CD4-positive, alpha-beta T cell (primary cell): ENCODE data around the gene ZDBF2. TPM values are rescaled to one million over a fixed set of nuclear protein-coding genes. Genes with fewer than 3 reads are reported as not detected.

Experiments
- ATAC-seq: fragments of 200-7000 bp; cut with Tn5 transposase; one replicate; pipeline ENCODE4 v1.10.0; 2022; ENCODE audit warnings: mild to moderate bottlenecking; ENCODE audit not compliant: poor library complexity
- CTCF ChIA-PET: fragments of 350-600 bp; sonication (Branson Sonifier 250); formaldehyde crosslinking; loops from one replicate; lab custom pipeline; 2021; ENCODE audit warnings: antibody characterized with exemption, inconsistent platforms; lab: Charles Lee
- POLR2A ChIA-PET: fragments of 350-600 bp; sonication (Branson Sonifier 250); formaldehyde crosslinking; loops from one replicate; lab custom pipeline; 2021; ENCODE audit warnings: antibody characterized with exemption, inconsistent platforms; lab: Charles Lee
- DNase-seq, 14 experiments: peaks; one replicate each; pipeline ENCODE4 v3.0.0-alpha.2; 2013 to 2020; ENCODE audit warnings: mixed read lengths in 2 of 14
- H3K27ac ChIP-seq, 2 donors: one replicate each; pipeline versions ENCODE4 v1.5.1 to v1.7.0; 2013; ENCODE audit warnings: low read length in 2 of 2, low read depth in 1 of 2, mild to moderate bottlenecking in 1 of 2
- H3K27me3 ChIP-seq, 2 experiments: 1 replicate in 1 of 2; 2 replicates in 1 of 2; pipeline versions ENCODE4 v1.6.1 to v1.7.0; 2013; ENCODE audit warnings: low read length in 2 of 2, control low read depth in 1 of 2, mild to moderate bottlenecking in 1 of 2, moderate library complexity in 1 of 2; ENCODE audit not compliant: insufficient read depth in 2 of 2, control insufficient read depth in 1 of 2
- H3K36me3 ChIP-seq: one replicate; pipeline ENCODE4 v1.6.1; 2013; ENCODE audit warnings: low read length, control low read depth; ENCODE audit not compliant: insufficient read depth
- H3K4me1 ChIP-seq: one replicate; pipeline ENCODE4 v1.6.1; 2013; ENCODE audit warnings: low read length, control low read depth; ENCODE audit not compliant: insufficient read depth
- H3K4me3 ChIP-seq: one replicate; pipeline ENCODE4 v1.5.1; 2013; ENCODE audit warnings: mild to moderate bottlenecking, low read length, moderate library complexity
- H3K9me3 ChIP-seq, 2 experiments: 1 replicate in 1 of 2; 2 replicates in 1 of 2; pipeline versions ENCODE4 v1.6.1 to v1.7.0; 2013; ENCODE audit warnings: low read length in 2 of 2, mild to moderate bottlenecking in 2 of 2, control low read depth in 1 of 2, moderate library complexity in 1 of 2; ENCODE audit not compliant: control insufficient read depth in 1 of 2, insufficient read depth in 1 of 2
- H3K27ac Mint-ChIP-seq: one replicate; pipeline ENCODE4 v1.8.0; 2020; ENCODE audit warnings: mixed read lengths
- H3K27me3 Mint-ChIP-seq: one replicate; pipeline ENCODE4 v1.8.0; 2021; ENCODE audit warnings: mixed read lengths
- H3K36me3 Mint-ChIP-seq: one replicate; pipeline ENCODE4 v1.8.0; 2021; ENCODE audit warnings: low read depth, mixed read lengths
- H3K4me1 Mint-ChIP-seq: one replicate; pipeline ENCODE4 v1.8.0; 2021; ENCODE audit warnings: low read depth, mixed read lengths
- H3K4me3 Mint-ChIP-seq: one replicate; pipeline ENCODE4 v1.8.0; 2020; ENCODE audit warnings: mild to moderate bottlenecking, mixed read lengths
- H3K9me3 Mint-ChIP-seq: one replicate; pipeline ENCODE4 v1.8.0; 2020; ENCODE audit warnings: mixed read lengths
- CTCF ChIP-seq: fragments of 200-600 bp; IDR thresholded peaks from one replicate; pipeline ENCODE4 v1.8.0; 2022; ENCODE audit warnings: antibody characterized with exemption, mild to moderate bottlenecking
- intact Hi-C, 2 experiments: fragments of 100-400 bp; cut with DNase I in 1 of 2; cut with micrococcal nuclease in 1 of 2; formaldehyde crosslinking; loops; one replicate each; pipeline versions ENCODE4 v1.15.1 to v1.9.0; 2023 to 2025; cut with DNase I, micrococcal nuclease
- total RNA-seq, 174 experiments: library from RNA in 2 of 174; stranded (reverse) in 2 of 174; gene quantifications; one replicate each; pipeline ENCODE4 v1.2.3 and lab custom pipeline; 2021 to 2026

Gene ZDBF2
- total RNA-seq, 2 experiments from 2014 or later, result 28.7 to 29.7 TPM

- no peak for ATAC-seq
- no peaks in the 10 kb centered on the region for H3K9me3 ChIP-seq
- H3K36me3 ChIP-seq, result no peaks in the 10 kb centered on the region
- H3K4me3 ChIP-seq, result no peak overlapping the region
- CTCF ChIA-PET, result no interaction called here
- POLR2A ChIA-PET, result no interaction called here
- H3K27ac ChIP-seq, result no peak overlapping the region
- H3K4me1 Mint-ChIP-seq, result no peaks in the 10 kb centered on the region
- intact Hi-C loops, result no loop called here
- no peak for TF ChIP-seq CTCF
- H3K4me1 ChIP-seq, result no peaks in the 10 kb centered on the region
- H3K4me3 Mint-ChIP-seq, result no peak overlapping the region
- no peak for DNase-seq
- no peaks in the 10 kb centered on the region for H3K36me3 Mint-ChIP-seq
- H3K9me3 Mint-ChIP-seq, result no peaks in the 10 kb centered on the region
- H3K27me3 Mint-ChIP-seq, result peaks cover 13% of the 10 kb centered on the region
- H3K27me3 ChIP-seq, result no peaks in the 10 kb centered on the region
- H3K27ac Mint-ChIP-seq, result no peak overlapping the region
Measured at GRCh38 chr2:206336861-206337260, 62.4 kb downstream of the ZDBF2 start.

- no peak overlapping the region for H3K27ac Mint-ChIP-seq
- H3K4me3 Mint-ChIP-seq, result no peak overlapping the region
Measured at GRCh38 chr2:206337956-206338355, 63.5 kb downstream of the ZDBF2 start.

GRCh38 chr2:206341396-206341795 is 66.9 kb downstream of the ZDBF2 start:
- no peaks in the 10 kb centered on the region for H3K36me3 ChIP-seq
- TF ChIP-seq CTCF, result no peak
- peaks cover 22% of the 10 kb centered on the region for H3K27me3 Mint-ChIP-seq
- peaks cover 3% of the 10 kb centered on the region for H3K9me3 Mint-ChIP-seq
- no peaks in the 10 kb centered on the region for H3K4me1 Mint-ChIP-seq
- H3K4me1 ChIP-seq, result no peaks in the 10 kb centered on the region
- ATAC-seq (no peak), DNase-seq (no peak)
- H3K36me3 Mint-ChIP-seq, result no peaks in the 10 kb centered on the region
- H3K9me3 ChIP-seq, result no peaks in the 10 kb centered on the region
- H3K4me3 ChIP-seq, result no peak overlapping the region
- no peak overlapping the region for H3K27ac Mint-ChIP-seq
- POLR2A ChIA-PET, result no interaction called here
- CTCF ChIA-PET, result no interaction called here
- no peaks in the 10 kb centered on the region for H3K27me3 ChIP-seq
- no peak overlapping the region for H3K4me3 Mint-ChIP-seq
- intact Hi-C loops, result no loop called here
- no peak overlapping the region for H3K27ac ChIP-seq

More at GRCh38 chr2:206337956-206338355, 63.5 kb downstream of the ZDBF2 start:
- Mint-ChIP-seq H3K27me3 (peaks cover 14% of the 10 kb centered on the region), H3K36me3 (no peaks in the 10 kb centered on the region), H3K4me1 (no peaks in the 10 kb centered on the region), H3K9me3 (no peaks in the 10 kb centered on the region)
- TF ChIP-seq CTCF, result no peak
- ATAC-seq (no peak), DNase-seq (no peak)
- no peak overlapping the region for H3K27ac ChIP-seq
- CTCF ChIA-PET, result no interaction called here
- intact Hi-C loops, result no loop called here
- H3K27me3 ChIP-seq, result no peaks in the 10 kb centered on the region
- POLR2A ChIA-PET, result no interaction called here
- no peaks in the 10 kb centered on the region for H3K36me3 ChIP-seq
- no peaks in the 10 kb centered on the region for H3K9me3 ChIP-seq
- H3K4me3 ChIP-seq, result no peak overlapping the region
- H3K4me1 ChIP-seq, result no peaks in the 10 kb centered on the region
